ENCODE results near the gene MAP3K20. TPM values are rescaled to one million over a fixed set of nuclear protein-coding genes. Genes with fewer than 3 reads are reported as not detected.

MAP3K20 gene
- total RNA-seq, 5 donors from 2014 or later (not counting 1 experiment from before 2014, with no cell fraction given): 1.1 to 3.0 (median 1.4) TPM

DNA sequence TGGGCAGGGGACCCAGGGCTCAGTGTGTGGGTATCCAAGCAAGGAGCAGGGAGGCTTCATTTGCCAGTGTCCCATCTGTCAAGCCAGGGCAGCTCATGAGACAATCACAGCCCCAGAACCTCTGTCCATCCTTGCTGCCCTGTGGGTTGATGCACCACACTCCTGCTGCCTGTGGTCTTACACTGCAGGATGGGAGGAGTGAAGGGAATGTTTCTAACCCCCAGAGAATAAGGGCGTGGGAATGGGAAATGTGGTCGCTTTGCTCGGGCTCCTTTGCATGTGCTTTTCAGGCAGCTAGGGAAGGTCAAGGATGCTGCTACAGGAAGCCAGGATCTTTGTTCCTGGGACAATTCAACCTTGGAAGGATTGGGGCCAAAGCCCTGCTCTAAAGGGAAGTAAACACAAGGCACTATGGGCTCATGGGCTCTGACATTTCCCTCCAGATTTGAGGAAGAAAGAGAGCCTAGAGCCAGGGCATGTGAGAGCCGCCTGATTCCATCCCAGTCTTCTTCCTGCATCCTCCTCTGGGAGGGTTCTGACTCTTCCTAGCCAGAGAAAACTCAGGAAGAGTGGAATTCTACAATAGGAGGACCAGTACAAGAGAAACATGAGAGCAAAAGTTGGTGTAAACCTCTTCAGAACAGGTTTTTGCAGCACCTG is 18.8 kb upstream of the MAP3K20 start:
- Histone ChIP-seq H3K27ac (ENCODE audit: low read length) (no peak overlapping the region), H3K27me3 (replicated peaks in 1 of 2; ENCODE audit: control insufficient read depth in 2 of 2, extremely low read depth in 1 of 2, insufficient read depth in 2 of 2, low read length in 1 of 2) (peaks cover 0 to 2% of the 10 kb centered on the region in 2 experiments), H3K4me1 (ENCODE audit: control insufficient read depth in 1 of 2, extremely low read depth in 1 of 2, insufficient read depth in 2 of 2, low read length in 2 of 2) (no peaks in the 10 kb centered on the region), H3K36me3 (ENCODE audit: control insufficient read depth in 2 of 2, extremely low read depth in 1 of 2, insufficient read depth in 1 of 2, low read length in 1 of 2) (no peaks in the 10 kb centered on the region), H3K4me3 (ENCODE audit: control insufficient read depth in 1 of 2, extremely low read depth in 1 of 2, low read length in 1 of 2) (no peak overlapping the region), H3K9me3 (no peaks in the 10 kb centered on the region)
- Mint-ChIP-seq H3K4me3 (no peak overlapping the region), H3K27me3 (peaks cover 2 to 6% of the 10 kb centered on the region in 2 donors), H3K27ac (no peak overlapping the region), H3K4me1 (no peaks in the 10 kb centered on the region), H3K36me3 (no peaks in the 10 kb centered on the region), H3K9me3 (no peaks in the 10 kb centered on the region)
- ChIA-PET CTCF (no interaction called here), POLR2A (no interaction called here)
- DNase-seq (no peak), ATAC-seq (replicated peaks in 1 of 4) (no peak)
- WGBS (ENCODE audit: insufficient coverage): 84% methylated on average over 3 of the region's 4 CpGs

DNA sequence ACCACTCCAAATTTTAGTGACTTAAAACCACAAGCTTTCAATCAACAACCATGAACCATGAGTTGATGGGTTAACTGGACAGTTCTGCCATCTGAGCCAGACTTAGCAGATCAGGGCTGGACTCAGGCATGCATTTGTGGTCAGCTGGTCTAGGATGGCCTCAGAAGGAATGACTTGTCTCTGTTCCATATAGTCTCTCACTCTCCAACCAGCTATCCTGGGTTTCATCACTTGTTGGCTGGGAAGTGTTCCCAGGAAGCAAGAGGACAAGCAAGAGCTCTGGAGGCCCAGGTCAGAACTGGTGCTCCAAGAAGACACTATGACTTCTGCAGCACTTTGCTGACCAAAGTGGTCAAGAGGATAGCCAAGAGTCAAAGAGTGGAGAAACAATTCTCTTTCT is 17.5 kb upstream of the MAP3K20 start:
- no peak for DNase-seq
- no peak overlapping the region for H3K27ac ChIP-seq (ENCODE audit: low read length)
- no peak for ATAC-seq (replicated peaks in 1 of 4)
- no peaks in the 10 kb centered on the region for H3K4me1 ChIP-seq (ENCODE audit: control insufficient read depth in 1 of 2, extremely low read depth in 1 of 2, insufficient read depth in 2 of 2, low read length in 2 of 2)
- H3K4me3 Mint-ChIP-seq: no peak overlapping the region
- no peaks in the 10 kb centered on the region for H3K4me1 Mint-ChIP-seq
- H3K4me3 ChIP-seq (ENCODE audit: control insufficient read depth in 1 of 2, extremely low read depth in 1 of 2, low read length in 1 of 2): no peak overlapping the region
- no peaks in the 10 kb centered on the region for H3K36me3 Mint-ChIP-seq
- no peaks in the 10 kb centered on the region for H3K36me3 ChIP-seq (ENCODE audit: control insufficient read depth in 2 of 2, extremely low read depth in 1 of 2, insufficient read depth in 1 of 2, low read length in 1 of 2)
- H3K27me3 ChIP-seq (replicated peaks in 1 of 2; ENCODE audit: control insufficient read depth in 2 of 2, extremely low read depth in 1 of 2, insufficient read depth in 2 of 2, low read length in 1 of 2): peaks cover 0 to 2% of the 10 kb centered on the region in 2 experiments
- no peaks in the 10 kb centered on the region for H3K9me3 Mint-ChIP-seq
- no peak overlapping the region for H3K27ac Mint-ChIP-seq
- peaks cover 3 to 6% of the 10 kb centered on the region in 2 donors for H3K27me3 Mint-ChIP-seq
- H3K9me3 ChIP-seq: no peaks in the 10 kb centered on the region
- ChIA-PET POLR2A (no interaction called here), CTCF (no interaction called here)

DNA sequence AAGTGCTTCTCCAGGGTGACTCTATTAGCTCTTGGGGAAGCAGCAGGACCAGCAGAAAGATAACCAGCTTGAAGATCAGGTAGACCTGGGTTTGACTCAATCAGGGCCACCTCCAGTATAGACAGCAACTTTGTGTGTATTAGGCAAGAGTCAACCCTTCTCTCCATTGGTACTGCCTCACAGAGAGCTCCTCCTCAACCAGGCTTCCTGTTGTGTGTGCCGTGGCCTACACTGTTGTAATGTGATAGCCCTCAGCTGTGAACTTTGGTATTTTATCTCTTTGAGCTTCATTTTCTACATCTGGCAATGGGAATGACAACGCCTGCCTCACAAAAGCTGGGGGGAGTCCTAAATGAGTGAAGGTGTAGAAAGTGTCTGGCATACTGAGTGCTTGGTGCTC is 17.0 kb upstream of the MAP3K20 start:
- Mint-ChIP-seq H3K4me3 (no peak overlapping the region), H3K27ac (no peak overlapping the region), H3K36me3 (no peaks in the 10 kb centered on the region), H3K27me3 (peaks cover 3 to 6% of the 10 kb centered on the region in 2 donors), H3K4me1 (no peaks in the 10 kb centered on the region), H3K9me3 (no peaks in the 10 kb centered on the region)
- Histone ChIP-seq H3K36me3 (ENCODE audit: control insufficient read depth in 2 of 2, extremely low read depth in 1 of 2, insufficient read depth in 1 of 2, low read length in 1 of 2) (no peaks in the 10 kb centered on the region), H3K4me1 (ENCODE audit: control insufficient read depth in 1 of 2, extremely low read depth in 1 of 2, insufficient read depth in 2 of 2, low read length in 2 of 2) (no peaks in the 10 kb centered on the region), H3K27ac (ENCODE audit: low read length) (no peak overlapping the region), H3K27me3 (replicated peaks in 1 of 2; ENCODE audit: control insufficient read depth in 2 of 2, extremely low read depth in 1 of 2, insufficient read depth in 2 of 2, low read length in 1 of 2) (peaks cover 0 to 5% of the 10 kb centered on the region in 2 experiments), H3K9me3 (no peaks in the 10 kb centered on the region), H3K4me3 (ENCODE audit: control insufficient read depth in 1 of 2, extremely low read depth in 1 of 2, low read length in 1 of 2) (no peak overlapping the region)
- POLR2A ChIA-PET: no interaction called here
- ATAC-seq (replicated peaks in 1 of 4) (no peak), DNase-seq (no peak)
- WGBS (ENCODE audit: insufficient coverage): 67% methylated on average over 1 of the region's 2 CpGs
- CTCF ChIA-PET: interaction anchor here in 1 of 2 donors (0.5 kb wide), 1 partner anchor 24 kb away, joined by 3 read pairs; no protein-coding TSS in a partner anchor

DNA sequence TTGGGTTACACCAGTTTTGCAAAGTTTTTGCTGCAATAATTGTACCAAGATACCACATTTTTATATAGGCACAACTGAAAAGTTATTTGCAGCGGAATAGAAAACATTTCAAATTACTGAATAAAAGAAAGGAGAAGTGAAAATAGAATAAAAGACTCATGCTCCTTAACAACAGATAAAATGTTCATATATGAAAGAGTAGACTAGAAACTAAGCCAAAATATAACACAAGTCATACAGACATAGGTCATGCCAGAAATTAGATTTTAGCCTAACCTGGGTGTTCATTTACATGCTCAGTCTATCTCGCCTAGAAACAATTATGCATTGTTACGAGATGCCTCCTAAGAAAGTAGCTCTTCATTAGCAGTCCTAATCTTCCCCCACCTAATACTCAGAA is 16.4 kb upstream of the MAP3K20 start:
- Histone ChIP-seq H3K27me3 (replicated peaks in 1 of 2; ENCODE audit: control insufficient read depth in 2 of 2, extremely low read depth in 1 of 2, insufficient read depth in 2 of 2, low read length in 1 of 2) (peaks cover 0 to 6% of the 10 kb centered on the region in 2 experiments), H3K36me3 (ENCODE audit: control insufficient read depth in 2 of 2, extremely low read depth in 1 of 2, insufficient read depth in 1 of 2, low read length in 1 of 2) (no peaks in the 10 kb centered on the region), H3K9me3 (no peaks in the 10 kb centered on the region), H3K27ac (ENCODE audit: low read length) (no peak overlapping the region), H3K4me3 (ENCODE audit: control insufficient read depth in 1 of 2, extremely low read depth in 1 of 2, low read length in 1 of 2) (no peak overlapping the region), H3K4me1 (ENCODE audit: control insufficient read depth in 1 of 2, extremely low read depth in 1 of 2, insufficient read depth in 2 of 2, low read length in 2 of 2) (no peaks in the 10 kb centered on the region)
- Mint-ChIP-seq H3K4me3 (no peak overlapping the region), H3K27ac (no peak overlapping the region), H3K4me1 (no peaks in the 10 kb centered on the region), H3K36me3 (no peaks in the 10 kb centered on the region), H3K27me3 (peaks cover 6 to 9% of the 10 kb centered on the region in 2 donors), H3K9me3 (no peaks in the 10 kb centered on the region)
- ATAC-seq (replicated peaks in 1 of 4) (no peak), DNase-seq (no peak)
- POLR2A ChIA-PET: no interaction called here
- CTCF ChIA-PET: interaction anchor here in 1 of 2 donors (0.5 kb wide), 1 partner anchor 24 kb away, joined by 3 read pairs; no protein-coding TSS in a partner anchor
- WGBS (ENCODE audit: insufficient coverage): no CpG with 5 or more reads among the region's 3 CpGs

DNA sequence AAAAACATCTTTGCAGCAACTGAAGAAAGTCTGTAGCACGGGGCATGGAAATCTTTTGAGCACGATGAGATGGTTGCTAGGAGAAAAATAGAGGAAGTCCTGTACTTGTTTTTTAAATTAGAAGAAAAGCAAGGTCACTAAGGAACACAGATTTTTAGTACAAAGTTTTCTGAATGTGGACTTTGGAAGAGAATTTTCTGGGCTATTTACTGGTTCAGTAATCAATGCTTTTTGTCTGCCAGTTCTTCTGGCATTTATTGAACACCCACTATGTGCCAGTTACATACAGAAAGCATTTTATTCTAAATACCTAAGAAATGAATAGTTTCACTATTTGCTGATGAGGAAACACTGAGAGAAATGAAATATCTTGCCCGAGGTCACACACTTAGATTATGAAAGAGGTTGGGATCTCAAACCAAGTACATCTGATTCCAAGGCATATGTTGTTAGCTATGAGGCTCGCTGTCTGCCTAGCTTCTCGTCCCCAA is 15.6 kb upstream of the MAP3K20 start:
- ChIA-PET POLR2A (no interaction called here), CTCF (interaction anchor here in 1 of 2 donors (1.0 kb wide), 1 partner anchor 32 kb away, joined by 3 read pairs; no protein-coding TSS in a partner anchor)
- Mint-ChIP-seq H3K27ac (no peak overlapping the region), H3K4me1 (no peaks in the 10 kb centered on the region), H3K27me3 (peaks cover 8 to 12% of the 10 kb centered on the region in 2 donors), H3K36me3 (no peaks in the 10 kb centered on the region), H3K4me3 (no peak overlapping the region), H3K9me3 (no peaks in the 10 kb centered on the region)
- Histone ChIP-seq H3K4me1 (ENCODE audit: control insufficient read depth in 1 of 2, extremely low read depth in 1 of 2, insufficient read depth in 2 of 2, low read length in 2 of 2) (no peaks in the 10 kb centered on the region), H3K27ac (ENCODE audit: low read length) (no peak overlapping the region), H3K4me3 (ENCODE audit: control insufficient read depth in 1 of 2, extremely low read depth in 1 of 2, low read length in 1 of 2) (no peak overlapping the region), H3K36me3 (ENCODE audit: control insufficient read depth in 2 of 2, extremely low read depth in 1 of 2, insufficient read depth in 1 of 2, low read length in 1 of 2) (no peaks in the 10 kb centered on the region), H3K27me3 (replicated peaks in 1 of 2; ENCODE audit: control insufficient read depth in 2 of 2, extremely low read depth in 1 of 2, insufficient read depth in 2 of 2, low read length in 1 of 2) (peaks cover 0 to 6% of the 10 kb centered on the region in 2 experiments), H3K9me3 (no peaks in the 10 kb centered on the region)
- DNase-seq (no peak), ATAC-seq (replicated peaks in 1 of 4) (no peak)
- 34% methylated on average over 3 of the region's 5 CpGs for WGBS (ENCODE audit: insufficient coverage)

DNA sequence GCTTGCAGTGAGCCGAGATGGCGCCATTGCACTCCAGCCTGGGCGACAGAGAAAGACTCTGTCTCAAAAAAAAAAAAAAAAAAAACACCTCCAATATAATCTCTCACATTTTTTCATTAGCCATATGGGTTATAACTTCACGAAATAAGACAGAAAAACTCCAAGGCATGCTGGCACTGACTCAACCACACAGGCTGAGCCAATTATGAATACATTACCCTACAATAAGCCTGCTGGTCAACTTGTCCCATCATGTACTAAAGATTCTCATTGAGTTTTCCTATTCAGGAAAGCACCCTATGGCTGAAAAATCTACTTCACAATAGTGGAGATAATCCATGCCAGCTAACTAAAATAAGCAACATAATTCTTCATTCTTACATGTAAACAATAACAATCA is 12.8 kb upstream of the MAP3K20 start:
- H3K4me1 Mint-ChIP-seq: no peaks in the 10 kb centered on the region
- ChIA-PET CTCF (no interaction called here), POLR2A (no interaction called here)
- no peak overlapping the region for H3K27ac ChIP-seq (ENCODE audit: low read length)
- no peaks in the 10 kb centered on the region for H3K4me1 ChIP-seq (ENCODE audit: control insufficient read depth in 1 of 2, extremely low read depth in 1 of 2, insufficient read depth in 2 of 2, low read length in 2 of 2)
- WGBS (ENCODE audit: insufficient coverage): 80% methylated on average over 1 of the region's 4 CpGs
- peaks cover 16 to 27% of the 10 kb centered on the region in 2 donors for H3K27me3 Mint-ChIP-seq
- H3K36me3 Mint-ChIP-seq: no peaks in the 10 kb centered on the region
- ATAC-seq (replicated peaks in 1 of 4) (no peak), DNase-seq (no peak)
- H3K27ac Mint-ChIP-seq: no peak overlapping the region
- H3K4me3 Mint-ChIP-seq: no peak overlapping the region
- no peaks in the 10 kb centered on the region for H3K36me3 ChIP-seq (ENCODE audit: control insufficient read depth in 2 of 2, extremely low read depth in 1 of 2, insufficient read depth in 1 of 2, low read length in 1 of 2)
- no peak overlapping the region for H3K4me3 ChIP-seq (ENCODE audit: control insufficient read depth in 1 of 2, extremely low read depth in 1 of 2, low read length in 1 of 2)
- no peaks in the 10 kb centered on the region for H3K9me3 Mint-ChIP-seq
- H3K9me3 ChIP-seq: no peaks in the 10 kb centered on the region
- peaks cover 0 to 6% of the 10 kb centered on the region in 2 experiments for H3K27me3 ChIP-seq (replicated peaks in 1 of 2; ENCODE audit: control insufficient read depth in 2 of 2, extremely low read depth in 1 of 2, insufficient read depth in 2 of 2, low read length in 1 of 2)
